T47D (cell line): Measurements from ENCODE around the gene MAPK13.
A peak's percentile ranks its signal among the peaks of the same experiment; 100 is the strongest.

Experiments
- DNase-seq, 2 experiments: peaks; one replicate each; pipeline versions ENCODE4 v3.0.0 to v3.0.0-alpha.2; 2011 to 2012; ENCODE audit warnings: low read depth in 1 of 2, low spot score in 1 of 2
- JUND ChIP-seq: IDR thresholded peaks from 2 replicates; pipeline ENCODE4 v1.6.1; 2012; ENCODE audit warnings: low read depth
- in situ Hi-C: cut with HindIII; loops from 2 replicates; pipeline ENCODE4 v1.10.0; 2016; ENCODE audit warnings: low sequenced_read_pairs, low pct_unique_long_range_greater_than_20kb

Gene MAPK13

DNA sequence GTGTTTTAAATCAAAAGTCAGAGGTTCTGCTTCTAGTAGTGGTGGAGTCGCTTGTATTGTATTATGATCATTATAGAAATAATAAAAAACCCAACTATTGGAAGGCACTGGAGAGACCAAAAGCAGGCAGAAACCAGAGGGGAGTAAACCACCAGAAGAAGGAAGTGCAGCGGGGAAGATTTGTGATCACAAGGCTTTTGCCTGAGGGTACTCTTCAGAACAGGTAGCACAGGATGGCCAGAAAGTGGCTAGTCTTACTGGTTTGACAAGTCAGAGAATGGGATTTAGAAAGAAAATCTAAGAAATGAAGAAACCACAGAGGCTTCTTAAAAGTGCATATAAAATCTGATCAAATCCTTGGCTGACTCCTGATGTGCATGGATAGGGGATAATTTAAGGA, 24.0 kb downstream of the MAPK13 start:
- peak; percentile 59; the same call in 1 of the 2 replicates for TF ChIP-seq JUND
- in situ Hi-C loops: no loop called here
- peak in 1 of 2 experiments; percentile 96 for DNase-seq

DNA sequence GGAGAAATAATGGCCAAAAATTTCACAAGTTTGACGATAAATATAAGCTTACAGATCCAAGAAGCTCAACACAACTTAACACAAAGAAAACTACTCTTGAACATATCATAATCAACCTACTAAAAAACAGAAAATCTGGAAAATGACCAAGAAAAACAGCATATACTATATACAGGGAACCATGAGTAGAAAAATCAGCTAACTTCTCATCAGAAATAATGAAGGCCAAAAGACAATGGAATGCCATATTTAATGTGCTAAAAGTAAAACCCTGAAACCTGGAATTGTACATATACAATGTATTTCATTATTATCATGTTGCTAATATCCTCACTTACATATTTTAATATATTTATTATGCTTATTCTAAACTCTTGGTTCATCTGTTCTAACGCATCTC, 25.3 kb downstream of the MAPK13 start:
- in situ Hi-C loops: no loop called here
- no peak for DNase-seq
- no peak for TF ChIP-seq JUND

DNA sequence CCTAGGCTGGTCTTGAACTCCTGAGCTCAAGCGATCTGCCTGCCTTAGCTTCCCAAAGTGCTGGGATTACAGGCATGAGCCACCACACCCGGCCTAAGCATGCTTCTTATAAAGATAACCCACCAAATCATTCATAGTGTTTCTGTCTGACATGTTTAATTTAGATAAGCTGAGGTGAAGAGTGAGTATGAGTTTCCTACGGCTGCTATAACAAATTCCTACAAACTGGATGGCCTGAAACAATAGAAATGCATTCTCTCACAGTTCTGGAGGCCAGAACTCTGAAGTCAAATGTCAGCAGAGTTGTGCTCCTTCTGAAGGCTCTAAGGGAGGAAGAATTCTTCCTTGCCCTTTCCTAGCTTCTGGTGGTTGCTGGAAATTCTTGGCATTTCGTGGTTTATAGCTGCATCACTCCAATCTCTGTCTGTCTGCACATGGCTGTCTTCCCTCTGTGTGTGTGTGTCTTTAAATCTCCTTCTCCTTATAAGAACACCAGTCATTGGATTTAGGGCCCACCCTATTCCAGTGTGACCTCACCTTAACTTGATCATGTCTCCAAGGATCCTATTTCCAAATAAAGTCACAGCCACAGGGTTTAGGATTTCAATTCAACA, 29.9 kb downstream of the MAPK13 start:
- in situ Hi-C loops: no loop called here
- TF ChIP-seq JUND: no peak
- no peak for DNase-seq

DNA sequence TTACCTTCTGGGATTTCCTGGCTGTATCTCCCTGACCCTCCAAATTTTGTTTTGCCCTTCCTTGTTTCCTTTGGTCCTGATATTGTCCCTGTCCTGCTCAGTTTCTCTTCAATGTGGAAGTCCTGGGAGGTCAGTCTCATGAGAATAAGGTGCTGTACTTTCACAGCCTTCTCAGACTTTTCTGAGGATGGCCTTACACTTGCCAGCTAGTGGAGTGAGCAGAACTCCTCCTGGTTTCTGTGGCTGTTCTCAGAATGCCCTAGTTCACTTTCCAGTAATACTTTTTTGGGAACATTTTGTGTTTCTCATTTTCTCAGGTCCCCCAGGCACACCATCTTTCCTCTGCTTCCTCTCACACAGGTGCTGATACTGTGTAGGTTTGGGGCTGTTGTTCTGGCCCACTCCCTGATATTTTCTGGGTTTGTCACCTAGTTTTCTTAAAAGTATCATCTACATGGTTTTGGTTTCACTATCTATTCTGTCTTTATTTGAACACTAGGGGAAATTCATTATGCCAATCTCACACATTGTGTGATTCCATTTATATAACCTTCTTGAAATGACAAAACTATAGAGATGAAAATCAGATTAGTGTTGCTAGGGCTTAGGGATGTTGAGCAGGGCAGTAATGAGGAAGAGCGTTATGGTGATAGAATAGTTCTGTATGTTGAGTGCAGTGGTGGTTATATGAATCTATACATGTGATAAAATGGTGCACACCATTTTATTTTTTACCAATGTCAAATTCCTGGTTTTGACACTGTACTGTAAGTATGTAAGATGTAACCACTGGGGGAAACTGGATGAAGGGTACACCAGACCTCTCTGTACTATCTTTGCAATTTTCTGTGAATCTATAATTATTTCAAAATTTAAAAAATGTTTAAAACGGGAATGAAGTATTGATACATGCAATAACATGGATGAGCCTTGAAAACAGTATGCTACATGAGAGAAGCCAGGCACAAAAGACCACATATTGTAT, 39.0 kb downstream of the MAPK13 start:
- DNase-seq: no peak
- in situ Hi-C loops: no loop called here
- no peak for TF ChIP-seq JUND

DNA sequence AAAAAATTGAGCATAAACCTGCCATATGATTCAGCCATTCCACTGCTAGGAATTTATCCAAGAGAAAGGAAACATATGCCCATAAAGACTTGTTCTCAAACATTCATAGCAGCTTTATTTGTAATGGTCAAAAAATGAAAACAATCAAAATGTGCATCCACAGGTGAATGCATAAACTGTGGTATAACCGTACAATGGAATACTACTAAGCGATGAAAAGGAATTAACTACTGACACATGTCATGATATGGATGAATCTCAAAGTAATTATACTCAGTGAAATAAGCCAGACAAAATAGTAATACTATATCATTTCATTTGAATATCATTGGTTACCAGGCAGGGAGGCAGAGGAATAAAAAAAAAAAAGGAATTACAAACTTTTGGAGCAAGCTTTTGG, 40.4 kb downstream of the MAPK13 start:
- DNase-seq: no peak
- TF ChIP-seq JUND: no peak
- in situ Hi-C loops: no loop called here

DNA sequence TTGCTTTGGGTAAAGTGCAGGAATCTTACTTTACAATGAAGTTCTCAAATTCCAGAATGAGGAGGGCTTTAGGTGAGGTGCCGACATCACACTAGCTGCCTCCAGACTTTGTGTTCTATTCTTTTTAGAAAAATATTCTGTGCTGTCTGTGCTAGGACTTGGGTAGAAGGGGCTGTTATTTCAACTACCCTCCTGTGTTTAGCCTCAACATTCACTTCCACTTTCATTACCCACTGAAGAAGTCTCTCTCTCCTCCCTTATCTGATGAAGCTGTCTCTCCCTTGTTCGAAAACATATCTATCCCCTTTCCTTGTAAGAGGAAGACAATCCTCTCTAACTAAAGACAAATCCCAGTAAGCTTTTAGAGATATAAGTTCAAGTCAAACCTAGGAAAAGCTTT, 41.3 kb downstream of the MAPK13 start:
- no peak for TF ChIP-seq JUND
- DNase-seq: no peak
- in situ Hi-C loops: no loop called here

DNA sequence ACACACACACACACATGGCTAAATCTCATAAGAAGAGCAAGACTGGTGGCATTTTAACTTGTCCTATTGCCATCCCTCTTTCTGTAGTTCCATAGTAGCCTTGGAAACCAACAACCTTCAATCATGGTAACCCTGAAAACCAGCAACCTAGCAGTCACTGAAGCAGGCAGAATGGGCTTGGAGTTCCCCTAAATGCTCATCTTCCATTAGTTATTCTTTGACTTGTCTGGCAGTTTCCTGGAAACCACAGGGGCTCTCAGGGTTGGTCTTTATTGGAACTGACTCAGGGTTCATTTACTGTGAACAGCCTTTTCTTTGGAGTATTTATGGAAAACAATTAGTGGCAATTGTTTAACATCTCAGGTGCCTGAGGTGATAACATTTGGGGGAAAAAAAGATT, 46.9 kb downstream of the MAPK13 start:
- in situ Hi-C loops: no loop called here
- no peak for DNase-seq
- no peak for TF ChIP-seq JUND

DNA sequence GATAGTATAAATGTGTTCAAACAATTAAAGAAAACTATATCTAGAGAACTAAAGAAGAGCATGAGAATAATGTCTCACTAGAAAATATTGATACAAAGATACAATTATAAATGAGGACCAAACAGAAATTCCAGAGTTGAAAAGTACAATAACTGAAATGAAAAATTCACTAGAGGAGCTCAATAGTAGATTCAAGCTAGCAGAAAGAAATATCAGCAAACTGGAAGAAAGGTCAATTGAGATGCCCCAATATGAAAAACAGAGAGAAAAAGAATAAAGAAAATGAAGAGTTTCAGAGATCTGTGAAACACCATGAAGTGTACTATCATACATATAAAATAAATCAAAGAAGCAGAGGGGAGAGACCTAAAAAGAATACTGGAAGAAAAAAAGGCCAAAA, 48.2 kb downstream of the MAPK13 start:
- TF ChIP-seq JUND: no peak
- no peak for DNase-seq
- in situ Hi-C loops: no loop called here

DNA sequence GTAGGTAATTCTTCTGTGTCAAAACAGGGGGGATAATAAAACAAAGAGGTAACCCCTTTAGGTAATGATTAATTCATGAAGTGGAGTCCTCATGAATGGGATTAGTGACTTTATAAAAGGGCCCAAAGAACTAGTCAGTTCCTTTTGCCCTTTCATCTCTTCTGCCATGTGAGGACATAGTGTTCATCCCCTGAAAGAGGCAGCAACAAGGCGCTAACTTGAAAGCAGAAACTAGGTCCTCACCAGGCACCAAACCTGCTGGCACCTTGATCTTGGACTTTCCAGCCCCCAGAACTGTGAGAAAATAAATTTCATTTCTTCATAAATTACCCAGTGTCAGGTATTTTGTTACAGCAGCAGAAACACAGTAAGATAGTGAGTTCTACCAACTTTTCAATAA, 49.8 kb downstream of the MAPK13 start:
- DNase-seq: no peak
- no peak for TF ChIP-seq JUND
- in situ Hi-C loops: no loop called here

DNA sequence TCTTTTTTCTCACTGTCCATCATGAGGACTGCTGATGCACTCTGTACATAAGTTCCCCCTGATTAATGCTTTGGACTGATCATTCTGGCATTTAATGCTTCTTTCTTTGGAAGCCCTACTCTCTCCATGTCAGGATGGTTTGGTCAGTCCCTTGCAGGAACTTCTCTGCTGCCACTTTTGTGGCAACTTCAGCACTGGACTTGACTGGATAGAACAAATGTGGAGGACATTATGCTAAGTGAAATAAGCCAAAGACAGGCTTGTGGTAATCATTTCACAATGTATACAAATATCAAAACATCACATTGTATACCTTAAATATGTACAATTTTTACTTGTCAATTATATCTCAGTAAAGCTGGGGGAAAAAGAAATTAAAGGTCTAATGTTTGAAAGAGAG, 54.0 kb downstream of the MAPK13 start:
- no peak for DNase-seq
- in situ Hi-C loops: no loop called here
- no peak for TF ChIP-seq JUND

DNA sequence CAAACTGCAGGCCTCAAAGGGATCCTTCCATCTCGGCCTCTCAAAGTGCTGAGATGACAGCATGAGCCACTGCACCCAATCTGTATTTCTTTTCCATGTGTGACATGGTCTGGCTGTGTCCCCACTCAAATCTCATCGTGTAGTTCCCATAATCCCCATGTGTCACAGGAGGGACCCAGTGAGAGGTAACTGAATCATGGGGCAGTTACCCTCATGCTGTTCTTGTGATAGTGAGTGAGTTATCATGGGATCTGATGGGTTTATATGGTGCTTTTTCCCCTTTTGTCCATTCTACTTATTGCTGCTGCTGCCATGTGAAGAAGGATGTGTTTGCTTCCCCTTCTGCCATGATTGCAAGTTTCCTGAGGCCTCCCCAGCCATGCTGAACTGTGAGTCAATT, 55.9 kb downstream of the MAPK13 start:
- in situ Hi-C loops: no loop called here
- no peak for TF ChIP-seq JUND

DNA sequence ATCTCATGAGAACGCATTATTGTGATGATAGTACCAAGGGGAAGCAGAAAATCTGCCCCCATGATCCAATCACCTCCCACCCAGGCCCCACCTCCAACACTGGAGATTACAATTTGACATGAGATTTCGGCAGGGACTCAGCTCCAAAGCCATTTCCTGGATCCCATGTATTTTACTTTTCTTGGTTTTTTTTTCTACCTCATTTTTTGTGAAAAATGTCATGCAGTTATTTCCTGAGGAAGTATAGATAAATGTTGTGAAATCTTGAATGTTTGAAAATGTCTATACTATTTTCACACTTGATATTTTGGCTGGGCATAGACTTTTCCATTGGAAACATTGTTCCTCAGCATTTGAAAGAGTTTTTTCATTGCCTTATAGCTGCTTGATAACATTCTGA, 57.1 kb downstream of the MAPK13 start:
- no peak for DNase-seq
- in situ Hi-C loops: no loop called here
- TF ChIP-seq JUND: no peak

More for the DNA sequence above, 55.9 kb downstream of the MAPK13 start:
- no peak for DNase-seq
